HFFc6 (cell line): ENCODE measurements around the gene PRDM16. TPM values are rescaled to one million over a fixed set of nuclear protein-coding genes. Genes with fewer than 3 reads are reported as not detected.

Experiments
- DNase-seq: peaks from one replicate; pipeline ENCODE4 v3.0.0-alpha.2; 2018
- H3K27ac Mint-ChIP-seq: 2 replicates; pipeline ENCODE4 v1.8.0; 2020; ENCODE audit warnings: mild to moderate bottlenecking, mixed read lengths
- H3K27me3 Mint-ChIP-seq: 2 replicates; pipeline ENCODE4 v1.8.0; 2021; ENCODE audit warnings: mild to moderate bottlenecking, moderate library complexity, mixed read lengths; ENCODE audit not compliant: insufficient read depth
- H3K36me3 Mint-ChIP-seq: 2 replicates; pipeline ENCODE4 v1.8.0; 2021; ENCODE audit warnings: low read depth, mixed read lengths
- H3K4me1 Mint-ChIP-seq: 2 replicates; pipeline ENCODE4 v1.8.0; 2020; ENCODE audit warnings: low read depth, mixed read lengths
- H3K4me3 Mint-ChIP-seq: 2 replicates; pipeline ENCODE4 v1.8.0; 2020; ENCODE audit warnings: mild to moderate bottlenecking, moderate library complexity, mixed read lengths
- H3K9me3 Mint-ChIP-seq: 2 replicates; pipeline ENCODE4 v1.8.0; 2020; ENCODE audit warnings: mild to moderate bottlenecking, mixed read lengths
- total RNA-seq, 6 experiments: library from RNA; stranded (reverse); fragmentation: NEBNext Ultra II Directional; extraction: Animal tissue kit (Norgen Biotek cat#: 25700); gene quantifications; 2 replicates in 1 of 6; 3 replicates in 5 of 6; pipeline ENCODE4 v1.2.3, GENCODE V29; 2021
- TF ChIP-seq, protein P1 (sequence below): fragments of 200-600 bp; sonication (generic); IDR thresholded peaks from 2 replicates; pipeline ENCODE4 v1.5.0; 2021; ENCODE audit warnings: antibody characterized with exemption, mild to moderate bottlenecking

Gene PRDM16
- total RNA-seq, 6 experiments from 2014 or later, result not detected

DNA sequence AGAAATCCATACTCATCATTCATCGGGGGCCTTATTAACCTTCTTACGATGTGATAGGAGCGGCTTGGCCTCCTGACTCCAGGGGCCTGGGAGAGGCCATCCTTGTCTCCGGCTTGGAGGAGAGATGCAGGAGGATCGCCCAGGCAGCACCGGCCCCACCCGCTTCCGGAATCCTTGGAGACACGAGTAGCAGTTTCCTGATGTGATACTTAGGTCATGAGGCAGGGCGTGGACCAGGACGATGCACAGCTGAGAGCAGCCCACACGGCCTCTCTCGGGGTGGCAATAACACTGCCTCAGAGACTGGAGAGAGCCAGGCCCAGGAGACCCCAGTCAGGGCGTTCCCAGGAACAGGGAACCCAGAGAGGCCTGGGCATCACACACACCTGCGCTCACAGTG, 221.9 kb downstream of the PRDM16 start:
- Mint-ChIP-seq H3K27ac (no peak overlapping the region), H3K9me3 (no peaks in the 10 kb centered on the region), H3K36me3 (no peaks in the 10 kb centered on the region), H3K4me3 (no peak overlapping the region), H3K4me1 (no peaks in the 10 kb centered on the region), H3K27me3 (peaks cover 26% of the 10 kb centered on the region)
- TF ChIP-seq, protein P1, sequence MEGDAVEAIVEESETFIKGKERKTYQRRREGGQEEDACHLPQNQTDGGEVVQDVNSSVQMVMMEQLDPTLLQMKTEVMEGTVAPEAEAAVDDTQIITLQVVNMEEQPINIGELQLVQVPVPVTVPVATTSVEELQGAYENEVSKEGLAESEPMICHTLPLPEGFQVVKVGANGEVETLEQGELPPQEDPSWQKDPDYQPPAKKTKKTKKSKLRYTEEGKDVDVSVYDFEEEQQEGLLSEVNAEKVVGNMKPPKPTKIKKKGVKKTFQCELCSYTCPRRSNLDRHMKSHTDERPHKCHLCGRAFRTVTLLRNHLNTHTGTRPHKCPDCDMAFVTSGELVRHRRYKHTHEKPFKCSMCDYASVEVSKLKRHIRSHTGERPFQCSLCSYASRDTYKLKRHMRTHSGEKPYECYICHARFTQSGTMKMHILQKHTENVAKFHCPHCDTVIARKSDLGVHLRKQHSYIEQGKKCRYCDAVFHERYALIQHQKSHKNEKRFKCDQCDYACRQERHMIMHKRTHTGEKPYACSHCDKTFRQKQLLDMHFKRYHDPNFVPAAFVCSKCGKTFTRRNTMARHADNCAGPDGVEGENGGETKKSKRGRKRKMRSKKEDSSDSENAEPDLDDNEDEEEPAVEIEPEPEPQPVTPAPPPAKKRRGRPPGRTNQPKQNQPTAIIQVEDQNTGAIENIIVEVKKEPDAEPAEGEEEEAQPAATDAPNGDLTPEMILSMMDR, result no peak
- DNase-seq, result no peak

DNA sequence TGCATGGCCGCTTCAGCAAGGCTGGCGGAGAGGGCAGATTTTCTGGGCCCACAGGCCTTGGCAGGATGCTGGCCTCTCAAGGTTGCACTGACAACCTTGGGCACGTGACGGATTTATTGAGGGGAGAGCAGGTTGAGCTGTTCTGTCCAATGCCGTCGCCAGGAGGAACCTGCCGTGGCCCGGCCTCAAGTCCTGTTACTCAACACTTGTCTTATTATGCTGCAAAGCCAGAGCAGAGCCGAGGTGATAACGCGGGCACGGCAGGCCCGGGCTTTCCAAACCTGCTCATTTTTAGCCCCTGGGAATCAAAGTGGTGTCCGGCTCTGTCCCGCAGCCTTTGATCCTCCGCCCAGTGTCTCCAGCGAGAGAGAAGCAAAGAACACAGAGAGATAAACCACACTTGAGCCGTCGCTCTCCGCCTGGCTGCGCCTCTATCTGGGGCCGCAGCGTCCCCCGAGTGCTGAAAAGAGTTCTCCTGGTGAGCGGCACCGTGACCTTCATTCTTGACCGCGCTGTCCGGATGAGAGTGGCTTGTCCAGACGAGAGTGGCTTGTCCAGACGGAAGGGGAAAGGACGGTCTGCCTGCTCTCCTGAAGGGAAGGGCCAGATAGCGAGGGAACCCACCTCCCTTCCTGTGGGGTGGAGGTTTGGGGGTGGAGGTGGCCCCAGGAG, 223.2 kb downstream of the PRDM16 start:
- H3K27ac Mint-ChIP-seq, result no peak overlapping the region
- no peak overlapping the region for H3K4me3 Mint-ChIP-seq
- H3K27me3 Mint-ChIP-seq, result peaks cover 25% of the 10 kb centered on the region
- H3K36me3 Mint-ChIP-seq, result no peaks in the 10 kb centered on the region
- DNase-seq, result no peak
- H3K4me1 Mint-ChIP-seq, result no peaks in the 10 kb centered on the region
- TF ChIP-seq, protein P1, result no peak
- H3K9me3 Mint-ChIP-seq, result no peaks in the 10 kb centered on the region

DNA sequence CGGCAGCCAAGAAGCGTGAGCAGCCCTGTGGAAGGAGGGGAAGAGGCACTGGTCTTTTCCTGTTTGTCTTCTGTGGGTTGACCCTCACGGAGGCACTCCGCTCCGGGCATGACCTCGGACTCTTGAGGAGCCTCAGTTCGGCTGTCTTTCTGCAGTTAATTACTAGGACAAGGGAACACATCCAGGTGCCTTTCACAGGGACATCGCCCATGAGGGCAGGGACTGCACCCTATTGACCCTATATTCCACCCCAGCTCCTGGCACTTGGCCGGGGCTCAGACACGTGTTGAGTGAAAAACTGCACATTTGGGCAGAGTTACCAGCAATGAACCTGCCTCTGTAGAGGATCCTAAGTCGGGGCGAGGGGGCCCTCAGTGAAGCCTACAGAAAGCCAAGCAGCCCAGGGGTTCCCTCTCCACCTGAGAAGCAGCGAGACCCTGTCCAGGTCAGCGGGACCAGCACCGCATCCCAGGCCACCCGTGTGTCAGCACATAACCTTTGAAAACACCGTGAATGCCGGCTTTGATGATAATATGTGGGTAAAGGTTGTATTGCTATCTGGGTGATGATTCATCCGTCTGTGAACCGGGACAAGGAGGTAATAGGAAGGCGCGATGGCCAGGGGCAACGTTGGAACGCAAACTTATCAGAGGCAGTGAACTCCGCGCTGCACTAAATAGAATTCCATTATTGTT, 224.0 kb downstream of the PRDM16 start:
- DNase-seq, result no peak
- H3K27ac Mint-ChIP-seq, result no peak overlapping the region

DNA sequence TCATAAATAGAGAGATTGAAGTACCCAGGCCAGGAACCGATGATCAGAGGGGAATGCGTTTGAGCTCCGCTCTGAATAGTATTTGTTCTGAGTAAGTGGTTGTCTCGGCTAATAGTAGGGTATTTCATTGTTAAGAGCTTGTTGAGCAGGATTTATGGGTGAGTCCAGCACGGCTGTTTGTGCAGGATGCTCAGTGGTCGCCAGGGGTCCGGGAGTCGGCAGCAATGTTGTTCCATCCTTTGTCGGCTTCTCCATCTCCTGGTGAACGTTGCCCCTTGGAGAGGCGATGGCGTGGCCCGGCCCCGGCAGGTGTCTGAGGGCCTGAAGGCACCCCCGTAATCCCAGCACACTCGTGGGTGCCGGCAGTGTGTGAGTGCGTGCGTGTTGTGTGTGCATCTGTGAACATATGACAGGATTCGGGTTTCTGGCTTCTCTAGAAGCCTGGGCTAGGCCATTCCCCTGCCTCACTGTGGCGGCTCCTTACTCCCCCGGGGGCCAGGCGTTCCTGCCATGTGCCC, 224.6 kb downstream of the PRDM16 start:
- no peak overlapping the region for H3K4me3 Mint-ChIP-seq
- TF ChIP-seq, protein P1, result no peak
- H3K27me3 Mint-ChIP-seq, result peaks cover 32% of the 10 kb centered on the region
- no peak overlapping the region for H3K27ac Mint-ChIP-seq
- no peaks in the 10 kb centered on the region for H3K4me1 Mint-ChIP-seq
- H3K9me3 Mint-ChIP-seq, result no peaks in the 10 kb centered on the region
- H3K36me3 Mint-ChIP-seq, result no peaks in the 10 kb centered on the region
- no peak for DNase-seq

More for the DNA sequence above, 224.0 kb downstream of the PRDM16 start:
- Mint-ChIP-seq H3K9me3 (no peaks in the 10 kb centered on the region), H3K4me3 (no peak overlapping the region), H3K4me1 (no peaks in the 10 kb centered on the region), H3K27me3 (peaks cover 26% of the 10 kb centered on the region), H3K36me3 (no peaks in the 10 kb centered on the region)
- TF ChIP-seq, protein P1, result no peak

DNA sequence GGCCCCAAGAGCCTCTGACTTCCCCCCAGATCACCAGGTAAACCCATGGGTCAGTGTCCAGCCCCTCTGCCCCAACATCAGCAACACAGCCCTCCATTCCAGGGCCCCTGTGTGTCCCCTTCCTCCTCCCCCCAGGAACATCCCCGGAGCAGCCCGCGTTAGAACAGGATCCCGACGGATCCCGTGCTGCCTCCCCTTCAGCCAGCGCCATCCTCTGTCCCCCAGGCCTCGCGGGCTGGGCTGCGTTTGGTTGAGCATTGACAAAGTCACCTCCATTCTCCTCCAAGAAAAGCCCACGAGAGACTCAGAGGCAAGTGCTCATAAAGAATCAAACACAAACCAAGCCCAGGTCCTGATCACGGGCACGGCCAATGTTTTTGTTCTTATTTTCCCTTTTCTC, 225.4 kb downstream of the PRDM16 start:
- peaks cover 32% of the 10 kb centered on the region for H3K27me3 Mint-ChIP-seq
- no peaks in the 10 kb centered on the region for H3K4me1 Mint-ChIP-seq
- no peak for DNase-seq
- H3K9me3 Mint-ChIP-seq, result no peaks in the 10 kb centered on the region
- TF ChIP-seq, protein P1, result no peak
- no peak overlapping the region for H3K4me3 Mint-ChIP-seq
- H3K36me3 Mint-ChIP-seq, result no peaks in the 10 kb centered on the region
- H3K27ac Mint-ChIP-seq, result no peak overlapping the region
